Measurements from ENCODE around the gene CNPY1.

Gene CNPY1

GRCh38 chr7:155484483-155485399, 61.6 kb downstream of the CNPY1 start:
- no peak for DNase-seq (ENCODE audit: low spot score)
- Mint-ChIP-seq H3K27ac (no peak overlapping the region), H3K27me3 (ENCODE audit: low read depth) (peaks cover 32% of the 10 kb centered on the region), H3K36me3 (ENCODE audit: low read depth) (no peaks in the 10 kb centered on the region), H3K9me3 (no peaks in the 10 kb centered on the region), H3K4me3 (no peak overlapping the region), H3K4me1 (ENCODE audit: low read depth) (peaks cover 8% of the 10 kb centered on the region)

DNA sequence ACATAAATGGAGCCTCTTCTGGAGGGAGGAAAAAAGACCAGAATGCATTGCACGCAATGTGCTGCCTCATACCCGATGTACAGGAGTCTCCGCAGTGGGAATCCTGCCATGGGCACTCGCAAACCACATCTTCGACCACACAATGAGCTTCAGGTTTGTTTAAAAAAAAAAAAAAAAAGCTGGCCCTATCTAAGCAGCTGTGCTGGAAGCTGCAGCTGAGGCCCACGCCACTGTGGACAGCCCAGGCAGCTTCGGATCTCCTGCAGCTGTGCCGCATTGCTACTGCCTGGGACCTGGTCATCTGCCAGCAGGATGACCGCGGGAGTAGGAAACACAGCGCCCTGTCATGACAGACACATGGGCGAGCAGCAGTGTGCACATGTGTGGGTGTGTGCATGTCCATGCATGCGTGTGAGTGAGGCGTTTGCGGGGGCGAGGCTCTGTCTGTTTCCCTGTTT, 62.5 kb downstream of the CNPY1 start:
- Mint-ChIP-seq H3K27ac (no peak overlapping the region), H3K36me3 (ENCODE audit: low read depth) (no peaks in the 10 kb centered on the region), H3K27me3 (ENCODE audit: low read depth) (peaks cover 35% of the 10 kb centered on the region), H3K4me1 (ENCODE audit: low read depth) (peaks cover 5% of the 10 kb centered on the region), H3K9me3 (no peaks in the 10 kb centered on the region), H3K4me3 (no peak overlapping the region)
- no peak for DNase-seq (ENCODE audit: low spot score)

DNA sequence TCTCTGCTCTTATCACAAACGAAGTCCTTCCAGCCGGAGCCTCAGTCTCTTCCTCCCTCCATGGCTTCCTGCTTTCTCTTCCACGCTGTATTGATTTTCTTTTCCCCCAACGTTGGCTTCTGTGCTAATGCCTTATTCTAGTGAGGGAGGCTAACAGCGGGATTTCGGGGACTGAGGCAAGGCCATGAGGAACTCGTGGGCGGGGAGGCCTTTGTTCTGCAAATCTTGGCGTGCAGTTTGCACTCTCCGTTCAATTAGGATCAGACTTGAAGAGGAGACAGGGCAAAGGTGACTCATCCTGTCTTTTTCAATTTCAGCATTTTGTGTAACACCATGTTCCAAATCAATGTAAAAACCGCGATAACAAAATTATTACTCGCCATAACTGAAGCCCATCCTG, 63.1 kb downstream of the CNPY1 start:
- Mint-ChIP-seq H3K4me3 (peak overlapping the region; percentile 49), H3K27ac (peak overlapping the region; percentile 16), H3K4me1 (ENCODE audit: low read depth) (peaks cover 5% of the 10 kb centered on the region), H3K36me3 (ENCODE audit: low read depth) (no peaks in the 10 kb centered on the region), H3K27me3 (ENCODE audit: low read depth) (peaks cover 35% of the 10 kb centered on the region), H3K9me3 (no peaks in the 10 kb centered on the region)
- DNase-seq (ENCODE audit: low spot score), result no peak

DNA sequence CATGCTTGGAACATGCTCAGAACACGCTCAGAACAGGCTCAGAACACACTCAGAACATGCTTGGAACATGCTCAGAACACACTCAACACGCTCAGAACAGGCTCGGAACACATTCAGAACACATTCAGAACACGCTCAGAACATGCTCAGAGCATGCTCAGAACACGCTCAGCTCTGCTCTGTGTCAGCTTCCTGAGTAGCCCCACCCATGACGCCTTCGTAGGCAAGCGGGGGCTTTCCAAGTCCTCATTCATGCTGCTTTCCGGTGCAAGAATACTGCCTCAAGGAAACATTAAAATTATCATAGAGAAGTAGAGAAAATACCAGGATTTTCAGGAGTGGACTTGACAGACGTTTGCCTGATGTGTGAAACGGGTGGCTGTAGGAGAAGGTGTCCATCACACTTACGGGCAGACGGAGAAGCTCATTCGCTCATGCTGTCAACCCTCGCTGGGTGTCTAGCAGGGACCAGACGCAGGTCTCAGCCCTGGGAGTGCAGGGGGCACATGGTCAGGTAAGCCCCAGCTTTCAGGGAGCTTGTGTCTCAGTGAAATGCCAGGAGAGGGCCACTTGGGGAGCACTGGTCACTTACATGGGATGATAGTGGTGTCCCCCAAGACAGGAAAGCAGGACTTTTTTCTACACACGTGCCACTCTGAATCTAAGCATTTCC, 63.7 kb downstream of the CNPY1 start:
- Mint-ChIP-seq H3K4me3 (no peak overlapping the region), H3K36me3 (ENCODE audit: low read depth) (no peaks in the 10 kb centered on the region), H3K27ac (peak overlapping the region; percentile 6), H3K27me3 (ENCODE audit: low read depth) (peaks cover 35% of the 10 kb centered on the region), H3K4me1 (ENCODE audit: low read depth) (peaks cover 8% of the 10 kb centered on the region), H3K9me3 (no peaks in the 10 kb centered on the region)
- DNase-seq (ENCODE audit: low spot score), result no peak

- no peak for DNase-seq (ENCODE audit: low spot score)
- H3K36me3 Mint-ChIP-seq (ENCODE audit: low read depth), result peaks cover 2% of the 10 kb centered on the region
- no peak overlapping the region for H3K27ac Mint-ChIP-seq
- H3K4me1 Mint-ChIP-seq (ENCODE audit: low read depth), result peaks cover 11% of the 10 kb centered on the region
- H3K27me3 Mint-ChIP-seq (ENCODE audit: low read depth), result peaks cover 39% of the 10 kb centered on the region
- no peak overlapping the region for H3K4me3 Mint-ChIP-seq
- peaks cover 4% of the 10 kb centered on the region for H3K9me3 Mint-ChIP-seq
Measured at GRCh38 chr7:155481764-155482163, 64.6 kb downstream of the CNPY1 start.

DNA sequence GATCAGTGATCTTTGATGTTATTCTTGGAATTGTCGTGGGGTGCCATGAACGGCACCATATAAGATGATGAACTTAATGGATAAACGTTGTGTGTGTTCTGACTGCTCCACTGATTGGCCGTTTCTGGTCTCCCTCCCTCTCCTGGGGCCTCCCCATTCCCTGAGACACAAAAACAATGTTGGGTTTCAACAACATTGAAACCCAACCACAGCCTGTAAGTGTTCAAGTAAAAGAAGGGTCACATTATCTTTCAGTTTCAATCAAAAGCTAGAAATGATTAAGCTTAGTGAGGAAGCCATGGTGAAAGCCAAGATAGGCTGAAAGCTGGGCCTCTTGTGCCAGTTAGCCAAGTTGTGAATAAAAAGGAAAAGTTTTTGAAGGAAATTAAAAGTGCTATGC, 68.9 kb downstream of the CNPY1 start:
- peak overlapping the region; percentile 73 for H3K27ac Mint-ChIP-seq
- peaks cover 4% of the 10 kb centered on the region for H3K36me3 Mint-ChIP-seq (ENCODE audit: low read depth)
- peaks cover 12% of the 10 kb centered on the region for H3K9me3 Mint-ChIP-seq
- peak overlapping the region; percentile 8 for H3K4me3 Mint-ChIP-seq
- H3K27me3 Mint-ChIP-seq (ENCODE audit: low read depth), result peaks cover 55% of the 10 kb centered on the region
- peak; percentile 23 for DNase-seq (ENCODE audit: low spot score)
- peaks cover 9% of the 10 kb centered on the region for H3K4me1 Mint-ChIP-seq (ENCODE audit: low read depth)

- Mint-ChIP-seq H3K4me1 (ENCODE audit: low read depth) (no peaks in the 10 kb centered on the region), H3K36me3 (ENCODE audit: low read depth) (peaks cover 2% of the 10 kb centered on the region), H3K27ac (no peak overlapping the region), H3K4me3 (no peak overlapping the region), H3K27me3 (ENCODE audit: low read depth) (peaks cover 83% of the 10 kb centered on the region), H3K9me3 (peaks cover 8% of the 10 kb centered on the region)
- no peak for DNase-seq (ENCODE audit: low spot score)
Measured at GRCh38 chr7:155471718-155472117, 74.6 kb downstream of the CNPY1 start.

DNA sequence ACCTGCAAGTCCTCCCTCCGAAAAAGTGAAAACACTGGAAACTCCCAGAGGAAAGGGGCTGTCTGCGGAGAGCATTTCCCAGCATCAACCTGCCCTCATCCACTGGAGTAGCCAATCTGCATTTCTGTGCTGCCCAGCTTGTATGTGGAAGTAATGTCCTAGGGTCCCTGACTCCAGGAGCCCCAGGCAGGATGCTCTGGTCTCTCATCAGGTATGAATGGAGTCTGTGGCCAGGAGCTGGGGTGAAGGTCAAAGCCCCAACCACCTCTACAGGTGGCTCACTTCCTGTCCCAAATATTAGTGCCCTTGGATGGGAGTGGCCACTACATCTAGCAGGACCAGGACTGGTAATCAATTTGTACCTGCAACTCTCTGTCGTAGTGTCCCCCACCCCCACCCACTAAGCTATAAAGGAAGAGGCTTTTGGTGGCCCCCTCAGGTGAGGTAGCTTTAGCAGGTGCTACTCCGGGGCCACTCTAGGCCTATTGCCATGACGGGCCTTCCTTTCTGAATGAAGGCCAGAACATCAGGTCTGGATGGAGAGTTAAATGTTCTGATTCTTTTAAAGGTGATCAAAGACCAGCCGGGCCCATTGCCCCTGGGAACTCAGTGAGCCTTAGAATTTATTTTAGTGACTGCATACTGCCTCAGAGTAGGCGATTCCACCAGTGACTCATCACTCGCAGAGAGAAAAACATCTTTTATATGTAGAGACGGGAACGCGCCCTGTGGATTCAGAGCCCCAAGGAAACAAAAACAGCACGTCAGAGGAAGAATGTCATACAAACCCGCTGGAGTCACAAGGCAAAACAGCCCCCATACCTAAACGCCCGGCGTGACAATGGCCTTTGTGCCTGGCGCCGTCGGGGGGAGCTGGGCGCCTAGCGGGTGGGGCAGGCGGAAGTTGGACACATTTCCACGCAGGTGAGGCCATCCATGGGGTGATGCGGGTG, 75.4 kb downstream of the CNPY1 start:
- H3K4me1 Mint-ChIP-seq (ENCODE audit: low read depth), result no peaks in the 10 kb centered on the region
- H3K9me3 Mint-ChIP-seq, result peaks cover 3% of the 10 kb centered on the region
- no peak overlapping the region for H3K27ac Mint-ChIP-seq
- H3K27me3 Mint-ChIP-seq (ENCODE audit: low read depth), result peaks cover 86% of the 10 kb centered on the region
- no peak overlapping the region for H3K4me3 Mint-ChIP-seq
- H3K36me3 Mint-ChIP-seq (ENCODE audit: low read depth), result no peaks in the 10 kb centered on the region
- DNase-seq (ENCODE audit: low spot score), result no peak

GRCh38 chr7:155470186-155470487, 76.2 kb downstream of the CNPY1 start:
- H3K4me1 Mint-ChIP-seq (ENCODE audit: low read depth), result peaks cover 2% of the 10 kb centered on the region
- no peaks in the 10 kb centered on the region for H3K36me3 Mint-ChIP-seq (ENCODE audit: low read depth)
- peaks cover 91% of the 10 kb centered on the region for H3K27me3 Mint-ChIP-seq (ENCODE audit: low read depth)
- no peaks in the 10 kb centered on the region for H3K9me3 Mint-ChIP-seq
- no peak overlapping the region for H3K27ac Mint-ChIP-seq
- no peak overlapping the region for H3K4me3 Mint-ChIP-seq
- no peak for DNase-seq (ENCODE audit: low spot score)

- Mint-ChIP-seq H3K36me3 (ENCODE audit: low read depth) (no peaks in the 10 kb centered on the region), H3K4me3 (no peak overlapping the region), H3K27ac (no peak overlapping the region), H3K27me3 (ENCODE audit: low read depth) (peaks cover 91% of the 10 kb centered on the region), H3K4me1 (ENCODE audit: low read depth) (peaks cover 3% of the 10 kb centered on the region), H3K9me3 (no peaks in the 10 kb centered on the region)
- DNase-seq (ENCODE audit: low spot score), result no peak
Measured at GRCh38 chr7:155469311-155470185, 76.8 kb downstream of the CNPY1 start.

DNA sequence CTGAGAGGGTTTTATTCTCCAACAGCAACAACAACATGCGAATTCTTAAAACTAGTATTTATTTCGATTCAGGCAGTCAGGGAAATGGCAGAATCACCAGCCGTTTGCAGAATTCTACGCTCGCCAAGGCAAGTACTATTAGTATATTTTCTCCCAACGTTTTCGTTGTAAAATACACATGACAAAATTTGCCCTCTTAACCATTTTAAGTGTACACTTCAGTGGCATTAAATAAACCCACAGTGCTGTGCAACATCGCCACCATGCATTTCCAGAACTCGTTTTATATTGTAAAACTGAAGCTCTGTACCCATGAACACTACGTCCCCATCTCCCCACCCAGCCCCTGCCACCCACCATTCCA, 77.6 kb downstream of the CNPY1 start:
- Mint-ChIP-seq H3K27ac (no peak overlapping the region), H3K9me3 (no peaks in the 10 kb centered on the region), H3K4me3 (no peak overlapping the region), H3K27me3 (ENCODE audit: low read depth) (peaks cover 90% of the 10 kb centered on the region), H3K36me3 (ENCODE audit: low read depth) (no peaks in the 10 kb centered on the region), H3K4me1 (ENCODE audit: low read depth) (peaks cover 3% of the 10 kb centered on the region)
- no peak for DNase-seq (ENCODE audit: low spot score)

DNA sequence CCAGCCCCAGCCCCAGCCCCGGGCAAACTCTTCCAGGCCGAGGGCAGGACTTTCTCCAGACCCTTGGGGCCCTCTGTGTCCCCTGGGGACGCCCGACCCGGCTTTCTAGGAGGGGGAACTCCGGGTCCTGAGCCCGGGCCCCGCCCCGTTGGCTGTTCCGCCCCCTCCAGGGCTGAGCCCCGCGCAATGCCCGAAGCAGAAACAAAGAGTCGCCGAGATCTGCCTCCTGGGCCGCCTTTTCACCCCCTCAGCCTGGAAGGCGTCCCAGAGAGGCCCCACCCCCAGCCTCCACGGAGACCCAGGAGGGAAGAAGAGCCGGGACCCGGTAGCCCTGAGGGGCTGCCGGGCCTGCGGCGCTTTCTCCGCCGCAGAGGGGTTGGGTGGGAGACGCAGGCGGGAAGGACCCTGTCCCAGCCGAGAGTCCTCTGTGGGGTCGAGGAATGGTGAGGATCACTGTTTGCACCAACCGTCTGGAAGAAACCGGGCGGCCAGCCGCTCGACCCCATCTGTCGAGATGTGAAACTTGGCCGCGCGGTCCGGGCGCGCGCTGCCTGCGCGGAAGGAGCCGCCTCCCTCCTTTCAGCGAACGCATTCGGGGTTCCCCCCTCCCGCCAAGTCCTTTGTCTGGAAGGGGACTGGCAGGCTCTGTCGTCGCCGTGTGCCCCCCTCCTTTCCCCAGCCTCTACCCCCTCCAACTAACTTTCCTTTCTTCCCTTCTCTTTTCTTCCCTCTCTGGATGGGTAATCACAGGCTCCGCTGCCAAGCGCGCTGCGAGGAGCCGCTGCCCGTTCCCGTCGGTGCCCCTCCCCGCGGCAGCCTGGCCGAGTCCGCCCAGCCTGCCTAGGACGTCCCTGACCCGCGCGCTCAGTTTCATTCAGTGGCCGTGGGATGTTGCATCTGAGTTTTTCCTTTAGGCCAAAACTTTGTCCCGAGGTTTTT, 78.2 kb downstream of the CNPY1 start:
- Mint-ChIP-seq H3K36me3 (ENCODE audit: low read depth) (no peaks in the 10 kb centered on the region), H3K4me1 (ENCODE audit: low read depth) (peaks cover 3% of the 10 kb centered on the region), H3K9me3 (no peaks in the 10 kb centered on the region), H3K4me3 (no peak overlapping the region), H3K27ac (no peak overlapping the region), H3K27me3 (ENCODE audit: low read depth) (peaks cover 90% of the 10 kb centered on the region)
- no peak for DNase-seq (ENCODE audit: low spot score)
